B cell (primary cell): Measurements from ENCODE around the gene CCDC57.

Source experiments
- CTCF ChIP-seq: fragments of 200-600 bp; IDR thresholded peaks from one replicate; pipeline ENCODE4 v1.8.0; 2022; ENCODE audit warnings: antibody characterized with exemption, mild to moderate bottlenecking
- EZH2 ChIP-seq: IDR thresholded peaks from 2 replicates; pipeline ENCODE4 v1.6.1; 2012; ENCODE audit warnings: borderline replicate concordance, low read depth, mild to moderate bottlenecking, moderate library complexity, low read length; ENCODE audit not compliant: insufficient read depth, poor library complexity, severe bottlenecking

GRCh38 chr17:82188001-82188961 is 24.4 kb downstream of the CCDC57 start:
- no peak for TF ChIP-seq CTCF
- no peak for TF ChIP-seq EZH2
